ENCODE results near the gene OR2AG1. TPM values are rescaled to one million over a fixed set of nuclear protein-coding genes. Genes with fewer than 3 reads are reported as not detected.

Gene OR2AG1
- total and polyA plus RNA-seq, 2 experiments from 2014 or later, result not detected

DNA sequence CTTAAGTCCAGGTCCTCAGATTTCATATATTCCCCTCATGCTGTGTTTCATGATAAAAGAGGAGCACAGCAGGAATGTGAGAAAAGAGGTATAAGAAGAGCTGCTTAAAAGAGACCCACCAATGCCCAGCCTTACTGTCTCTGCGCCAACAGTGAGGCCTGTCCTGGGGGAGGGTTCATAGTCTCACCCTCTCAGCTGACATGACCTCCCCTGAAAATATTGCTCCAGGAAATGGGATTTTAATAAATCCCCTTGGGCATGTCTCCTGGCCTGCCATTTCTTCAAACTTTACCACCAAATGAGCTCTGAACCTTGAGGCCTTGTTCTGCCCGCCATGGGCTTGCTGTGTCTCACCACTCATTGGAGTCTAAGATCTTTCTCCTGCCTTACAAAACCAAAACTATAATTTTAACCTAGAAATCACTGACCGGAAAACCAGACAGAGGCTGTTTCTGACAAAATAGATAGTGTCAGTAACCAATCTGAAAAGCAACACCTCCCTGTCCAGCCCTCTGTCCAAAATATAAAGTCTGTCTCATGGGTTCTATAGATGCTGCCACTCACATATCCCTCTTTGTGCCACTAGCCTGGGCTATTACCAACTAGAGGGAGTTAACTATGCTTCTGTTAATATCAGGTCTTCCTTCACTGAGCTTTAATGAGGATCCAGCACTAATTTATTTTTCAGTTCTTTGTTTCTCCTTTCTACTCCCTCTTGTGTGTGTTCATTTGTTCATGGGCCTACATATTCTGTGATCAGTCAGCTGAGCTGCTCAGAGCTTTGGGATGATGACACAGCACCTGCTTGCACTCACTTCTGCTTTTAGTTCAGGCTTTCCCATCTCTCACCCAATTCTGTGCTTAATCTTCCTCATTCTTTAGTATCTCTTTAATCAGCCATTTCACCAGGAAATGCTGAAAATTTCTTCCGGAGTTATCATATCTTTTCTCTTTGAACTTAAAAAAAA lies 10.6 kb upstream of the OR2AG1 start, which contains the start of gene OR2AG2:
TSS of gene OR2AG2 (minus strand) at position 51 of the 968 bp plus-strand sequence. CDS start 3,019 bp downstream, outside the sequence.
- H2AFZ ChIP-seq, result no peak within 1 kb of the TSS
- H3K79me2 ChIP-seq (ENCODE audit: insufficient read depth), result no peaks in the 10 kb centered on the region
- no peaks in the 10 kb centered on the region for H4K20me1 ChIP-seq (ENCODE audit: insufficient read depth)
- no peaks in the 10 kb centered on the region for H3F3A ChIP-seq (ENCODE audit: insufficient read depth)
- H3K27me3 ChIP-seq (replicated peaks; ENCODE audit: insufficient read depth), result no peaks in the 10 kb centered on the region
- no peak for DNase-seq
- no peak within 1 kb of the TSS for H3K9ac ChIP-seq
- no peak within 1 kb of the TSS for H3K4me2 ChIP-seq (ENCODE audit: unreplicated experiment)
- H3K9me2 ChIP-seq (ENCODE audit: insufficient read depth), result no peaks in the 10 kb centered on the region
- TF ChIP-seq EZH2 (IDR thresholded peaks at IDR 0.05; ENCODE audit: insufficient read depth, poor library complexity, severe bottlenecking) (no peak), EZH2phosphoT487 (IDR thresholded peaks at IDR 0.05; ENCODE audit: insufficient read depth, low read depth) (no peak)
- no peak within 1 kb of the TSS for H3K4me3 ChIP-seq
- no peaks in the 10 kb centered on the region for H3K9me3 ChIP-seq (ENCODE audit: low read depth)
- 69 to 74% methylated on average over 4 of the region's 4 CpGs for WGBS, 2 experiments (ENCODE audit: low coverage in 1 of 2, low lambda C conversion rate in 2 of 2, missing lambda C conversion rate in 2 of 2)
- H3K4me1 ChIP-seq (ENCODE audit: insufficient read depth), result no peaks in the 10 kb centered on the region
- no peak within 1 kb of the TSS for H3K27ac ChIP-seq
- in situ Hi-C loops (cut with MboI), result no loop called here
- H3K36me3 ChIP-seq (ENCODE audit: low read depth), result no peaks in the 10 kb centered on the region

DNA sequence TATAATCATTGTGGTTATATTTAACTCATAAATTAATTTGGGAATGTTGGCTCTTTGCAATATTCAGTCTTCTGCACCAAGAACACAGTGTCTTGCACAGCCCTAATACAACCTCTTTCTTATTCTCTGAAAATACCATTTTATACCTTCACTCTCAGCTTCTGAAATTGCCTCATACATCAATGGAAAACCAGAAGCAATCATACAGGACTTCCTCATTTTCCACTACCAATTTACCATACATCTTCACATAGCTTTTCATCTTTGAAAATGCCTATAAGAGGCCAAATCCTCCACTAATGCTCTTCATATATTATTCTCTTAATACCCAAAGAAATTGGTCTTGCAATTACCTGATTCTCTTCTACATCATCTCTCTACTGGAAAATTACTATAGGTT lies 4.3 kb upstream of the OR2AG1 start:
- Histone ChIP-seq H3K9ac (no peak overlapping the region), H3K4me1 (ENCODE audit: insufficient read depth) (no peaks in the 10 kb centered on the region), H3K79me2 (ENCODE audit: insufficient read depth) (no peaks in the 10 kb centered on the region), H4K20me1 (ENCODE audit: insufficient read depth) (no peaks in the 10 kb centered on the region), H3K27ac (no peak overlapping the region), H2AFZ (no peak overlapping the region), H3K9me2 (ENCODE audit: insufficient read depth) (no peaks in the 10 kb centered on the region), H3K9me3 (ENCODE audit: low read depth) (no peaks in the 10 kb centered on the region), H3F3A (ENCODE audit: insufficient read depth) (no peaks in the 10 kb centered on the region), H3K27me3 (replicated peaks; ENCODE audit: insufficient read depth) (no peaks in the 10 kb centered on the region), H3K36me3 (ENCODE audit: low read depth) (no peaks in the 10 kb centered on the region), H3K4me2 (ENCODE audit: unreplicated experiment) (no peak overlapping the region), H3K4me3 (no peak overlapping the region)
- DNase-seq, result no peak
- no peak for TF ChIP-seq EZH2 (IDR thresholded peaks at IDR 0.05; ENCODE audit: insufficient read depth, poor library complexity, severe bottlenecking)
- no peak for TF ChIP-seq EZH2phosphoT487 (IDR thresholded peaks at IDR 0.05; ENCODE audit: insufficient read depth, low read depth)
- in situ Hi-C loops (cut with MboI), result no loop called here

DNA sequence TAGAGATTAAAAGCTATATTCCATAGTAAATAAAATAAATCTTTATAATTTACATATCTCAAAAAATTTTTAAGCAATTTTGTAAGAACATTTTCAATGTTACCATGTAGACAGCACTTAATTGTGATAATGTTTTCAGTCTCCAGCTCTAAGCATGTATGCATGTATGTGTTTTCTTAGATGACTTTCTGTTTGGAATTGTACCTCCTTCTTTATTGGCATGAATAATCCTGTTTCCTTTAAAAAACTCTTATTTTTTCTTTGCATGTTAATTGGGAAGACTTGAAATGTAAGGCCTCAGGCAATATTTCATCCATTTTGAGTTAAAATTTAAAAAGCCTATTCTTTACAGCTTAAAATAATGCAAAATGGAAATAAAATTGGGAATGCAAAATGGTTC lies 2.0 kb upstream of the OR2AG1 start:
- TF ChIP-seq EZH2 (IDR thresholded peaks at IDR 0.05; ENCODE audit: insufficient read depth, poor library complexity, severe bottlenecking) (no peak), EZH2phosphoT487 (IDR thresholded peaks at IDR 0.05; ENCODE audit: insufficient read depth, low read depth) (no peak)
- Histone ChIP-seq H3K79me2 (ENCODE audit: insufficient read depth) (no peaks in the 10 kb centered on the region), H3K9me2 (ENCODE audit: insufficient read depth) (no peaks in the 10 kb centered on the region), H3K9me3 (ENCODE audit: low read depth) (no peaks in the 10 kb centered on the region), H2AFZ (no peak overlapping the region), H3K27me3 (replicated peaks; ENCODE audit: insufficient read depth) (no peaks in the 10 kb centered on the region), H3K27ac (no peak overlapping the region), H3K4me1 (ENCODE audit: insufficient read depth) (no peaks in the 10 kb centered on the region), H3K9ac (no peak overlapping the region), H4K20me1 (ENCODE audit: insufficient read depth) (no peaks in the 10 kb centered on the region), H3F3A (ENCODE audit: insufficient read depth) (no peaks in the 10 kb centered on the region), H3K36me3 (ENCODE audit: low read depth) (no peaks in the 10 kb centered on the region), H3K4me3 (no peak overlapping the region), H3K4me2 (ENCODE audit: unreplicated experiment) (no peak overlapping the region)
- in situ Hi-C loops (cut with MboI), result no loop called here
- DNase-seq, result no peak

- no peak overlapping the region for H2AFZ ChIP-seq
- H3K9me3 ChIP-seq (ENCODE audit: low read depth), result no peaks in the 10 kb centered on the region
- H3K79me2 ChIP-seq (ENCODE audit: insufficient read depth), result no peaks in the 10 kb centered on the region
- no peaks in the 10 kb centered on the region for H3F3A ChIP-seq (ENCODE audit: insufficient read depth)
- H3K27me3 ChIP-seq (replicated peaks; ENCODE audit: insufficient read depth), result no peaks in the 10 kb centered on the region
- DNase-seq, result no peak
- 32 to 39% methylated on average over 2 of the region's 2 CpGs for WGBS, 2 experiments (ENCODE audit: low coverage in 1 of 2, low lambda C conversion rate in 2 of 2, missing lambda C conversion rate in 2 of 2)
- in situ Hi-C loops (cut with MboI), result no loop called here
- no peaks in the 10 kb centered on the region for H4K20me1 ChIP-seq (ENCODE audit: insufficient read depth)
- H3K9ac ChIP-seq, result no peak overlapping the region
- H3K4me1 ChIP-seq (ENCODE audit: insufficient read depth), result no peaks in the 10 kb centered on the region
- no peak overlapping the region for H3K27ac ChIP-seq
- no peak overlapping the region for H3K4me3 ChIP-seq
- no peaks in the 10 kb centered on the region for H3K36me3 ChIP-seq (ENCODE audit: low read depth)
- H3K4me2 ChIP-seq (ENCODE audit: unreplicated experiment), result no peak overlapping the region
- TF ChIP-seq EZH2 (IDR thresholded peaks at IDR 0.05; ENCODE audit: insufficient read depth, poor library complexity, severe bottlenecking) (no peak), EZH2phosphoT487 (IDR thresholded peaks at IDR 0.05; ENCODE audit: insufficient read depth, low read depth) (no peak)
- H3K9me2 ChIP-seq (ENCODE audit: insufficient read depth), result no peaks in the 10 kb centered on the region
Observed at GRCh38 chr11:6790546-6790945, 7.7 kb downstream of the OR2AG1 start.

Measured in GM23248 (cell line).